ENCODE data around the gene AP1G1.
"Not testable (repeated sequence)": the region's sequence is repeated elsewhere in the genome, so short reads cannot be mapped to it uniquely, and the experiment has no call there.

AP1G1 gene

GRCh38 chr16:71843572-71843971 lies 34.9 kb upstream of the AP1G1 start:
- peaks cover 3% of the 10 kb centered on the region for H3K4me1 ChIP-seq (ENCODE audit: control insufficient read depth, insufficient read depth, low read length)
- H3K27me3 ChIP-seq (ENCODE audit: control insufficient read depth, insufficient read depth, low read length) = no peaks in the 10 kb centered on the region
- no peak overlapping the region for H3K9ac ChIP-seq (ENCODE audit: low read depth, low read length)
- H3K4me3 ChIP-seq (ENCODE audit: low read depth, low read length) = no peak overlapping the region
- H3K36me3 ChIP-seq (ENCODE audit: control insufficient read depth, insufficient read depth, low read length) = no peaks in the 10 kb centered on the region
- H3K9me3 ChIP-seq (ENCODE audit: control insufficient read depth, insufficient read depth, low read length) = no peaks in the 10 kb centered on the region

- Histone ChIP-seq H3K4me3 (ENCODE audit: low read depth, low read length) (no peak overlapping the region), H3K9me3 (ENCODE audit: control insufficient read depth, insufficient read depth, low read length) (no peaks in the 10 kb centered on the region), H3K36me3 (ENCODE audit: control insufficient read depth, insufficient read depth, low read length) (no peaks in the 10 kb centered on the region), H3K27me3 (ENCODE audit: control insufficient read depth, insufficient read depth, low read length) (no peaks in the 10 kb centered on the region), H3K9ac (ENCODE audit: low read depth, low read length) (no peak overlapping the region), H3K4me1 (ENCODE audit: control insufficient read depth, insufficient read depth, low read length) (no peaks in the 10 kb centered on the region)
Measured at GRCh38 chr16:71840052-71840451, 31.4 kb upstream of the AP1G1 start.

- H3K4me1 ChIP-seq (ENCODE audit: control insufficient read depth, insufficient read depth, low read length) = no peaks in the 10 kb centered on the region
- no peaks in the 10 kb centered on the region for H3K27me3 ChIP-seq (ENCODE audit: control insufficient read depth, insufficient read depth, low read length)
- H3K9me3 ChIP-seq (ENCODE audit: control insufficient read depth, insufficient read depth, low read length) = no peaks in the 10 kb centered on the region
- no peaks in the 10 kb centered on the region for H3K36me3 ChIP-seq (ENCODE audit: control insufficient read depth, insufficient read depth, low read length)
- H3K9ac ChIP-seq (ENCODE audit: low read depth, low read length) = no peak overlapping the region
- H3K4me3 ChIP-seq (ENCODE audit: low read depth, low read length) = no peak overlapping the region
Measured at GRCh38 chr16:71837150-71837549, 28.5 kb upstream of the AP1G1 start.

- no peak overlapping the region for H3K9ac ChIP-seq (ENCODE audit: low read depth, low read length)
- no peaks in the 10 kb centered on the region for H3K27me3 ChIP-seq (ENCODE audit: control insufficient read depth, insufficient read depth, low read length)
- no peaks in the 10 kb centered on the region for H3K4me1 ChIP-seq (ENCODE audit: control insufficient read depth, insufficient read depth, low read length)
- no peaks in the 10 kb centered on the region for H3K9me3 ChIP-seq (ENCODE audit: control insufficient read depth, insufficient read depth, low read length)
- H3K36me3 ChIP-seq (ENCODE audit: control insufficient read depth, insufficient read depth, low read length) = no peaks in the 10 kb centered on the region
- no peak overlapping the region for H3K4me3 ChIP-seq (ENCODE audit: low read depth, low read length)
Measured at GRCh38 chr16:71834291-71834690, 25.7 kb upstream of the AP1G1 start.

GRCh38 chr16:71832112-71832511 lies 23.5 kb upstream of the AP1G1 start:
- H3K4me1 ChIP-seq (ENCODE audit: control insufficient read depth, insufficient read depth, low read length); H3K9me3 ChIP-seq (ENCODE audit: control insufficient read depth, insufficient read depth, low read length); H3K27me3 ChIP-seq (ENCODE audit: control insufficient read depth, insufficient read depth, low read length); H3K36me3 ChIP-seq (ENCODE audit: control insufficient read depth, insufficient read depth, low read length); H3K9ac ChIP-seq (ENCODE audit: low read depth, low read length); H3K4me3 ChIP-seq (ENCODE audit: low read depth, low read length): not testable (repeated sequence)

- not testable (repeated sequence) for H3K27me3 ChIP-seq (ENCODE audit: control insufficient read depth, insufficient read depth, low read length); H3K36me3 ChIP-seq (ENCODE audit: control insufficient read depth, insufficient read depth, low read length); H3K9ac ChIP-seq (ENCODE audit: low read depth, low read length); H3K9me3 ChIP-seq (ENCODE audit: control insufficient read depth, insufficient read depth, low read length); H3K4me3 ChIP-seq (ENCODE audit: low read depth, low read length); H3K4me1 ChIP-seq (ENCODE audit: control insufficient read depth, insufficient read depth, low read length)
Measured at GRCh38 chr16:71831698-71832097, 23.1 kb upstream of the AP1G1 start.

- Histone ChIP-seq H3K4me3 (ENCODE audit: low read depth, low read length) (no peak overlapping the region), H3K4me1 (ENCODE audit: control insufficient read depth, insufficient read depth, low read length) (no peaks in the 10 kb centered on the region), H3K36me3 (ENCODE audit: control insufficient read depth, insufficient read depth, low read length) (no peaks in the 10 kb centered on the region), H3K9ac (ENCODE audit: low read depth, low read length) (no peak overlapping the region), H3K27me3 (ENCODE audit: control insufficient read depth, insufficient read depth, low read length) (no peaks in the 10 kb centered on the region), H3K9me3 (ENCODE audit: control insufficient read depth, insufficient read depth, low read length) (no peaks in the 10 kb centered on the region)
Measured at GRCh38 chr16:71830359-71830758, 21.7 kb upstream of the AP1G1 start.

- no peak overlapping the region for H3K4me3 ChIP-seq (ENCODE audit: low read depth, low read length)
- no peaks in the 10 kb centered on the region for H3K4me1 ChIP-seq (ENCODE audit: control insufficient read depth, insufficient read depth, low read length)
Measured at GRCh38 chr16:71826533-71827017, 17.9 kb upstream of the AP1G1 start.

GRCh38 chr16:71817155-71817500 lies 8.5 kb upstream of the AP1G1 start:
- H3K36me3 ChIP-seq (ENCODE audit: control insufficient read depth, insufficient read depth, low read length); H3K4me1 ChIP-seq (ENCODE audit: control insufficient read depth, insufficient read depth, low read length); H3K9ac ChIP-seq (ENCODE audit: low read depth, low read length); H3K4me3 ChIP-seq (ENCODE audit: low read depth, low read length); H3K9me3 ChIP-seq (ENCODE audit: control insufficient read depth, insufficient read depth, low read length); H3K27me3 ChIP-seq (ENCODE audit: control insufficient read depth, insufficient read depth, low read length): not testable (repeated sequence)

More at GRCh38 chr16:71826533-71827017, 17.9 kb upstream of the AP1G1 start:
- H3K27me3 ChIP-seq (ENCODE audit: control insufficient read depth, insufficient read depth, low read length) = no peaks in the 10 kb centered on the region
- no peaks in the 10 kb centered on the region for H3K9me3 ChIP-seq (ENCODE audit: control insufficient read depth, insufficient read depth, low read length)
- H3K9ac ChIP-seq (ENCODE audit: low read depth, low read length) = no peak overlapping the region
- H3K36me3 ChIP-seq (ENCODE audit: control insufficient read depth, insufficient read depth, low read length) = no peaks in the 10 kb centered on the region

GRCh38 chr16:71811261-71811803 lies 2.7 kb upstream of the AP1G1 start:
- Histone ChIP-seq H3K9me3 (ENCODE audit: control insufficient read depth, insufficient read depth, low read length) (no peaks in the 10 kb centered on the region), H3K4me3 (ENCODE audit: low read depth, low read length) (no peak overlapping the region), H3K4me1 (ENCODE audit: control insufficient read depth, insufficient read depth, low read length) (no peaks in the 10 kb centered on the region)

GRCh38 chr16:71810155-71810530 lies 1.5 kb upstream of the AP1G1 start:
- not testable (repeated sequence) for H3K27me3 ChIP-seq (ENCODE audit: control insufficient read depth, insufficient read depth, low read length); H3K36me3 ChIP-seq (ENCODE audit: control insufficient read depth, insufficient read depth, low read length); H3K4me1 ChIP-seq (ENCODE audit: control insufficient read depth, insufficient read depth, low read length); H3K9ac ChIP-seq (ENCODE audit: low read depth, low read length); H3K4me3 ChIP-seq (ENCODE audit: low read depth, low read length); H3K9me3 ChIP-seq (ENCODE audit: control insufficient read depth, insufficient read depth, low read length)

More at GRCh38 chr16:71811261-71811803, 2.7 kb upstream of the AP1G1 start:
- Histone ChIP-seq H3K9ac (ENCODE audit: low read depth, low read length) (no peak overlapping the region), H3K36me3 (ENCODE audit: control insufficient read depth, insufficient read depth, low read length) (no peaks in the 10 kb centered on the region), H3K27me3 (ENCODE audit: control insufficient read depth, insufficient read depth, low read length) (no peaks in the 10 kb centered on the region)

GRCh38 chr16:71807905-71808592 lies 585 bp downstream of the AP1G1 start:
- Histone ChIP-seq H3K27me3 (ENCODE audit: control insufficient read depth, insufficient read depth, low read length) (no peaks in the 10 kb centered on the region), H3K4me1 (ENCODE audit: control insufficient read depth, insufficient read depth, low read length) (no peaks in the 10 kb centered on the region), H3K9me3 (ENCODE audit: control insufficient read depth, insufficient read depth, low read length) (no peaks in the 10 kb centered on the region), H3K9ac (ENCODE audit: low read depth, low read length) (peak overlapping the region; percentile 100), H3K4me3 (ENCODE audit: low read depth, low read length) (peak overlapping the region; percentile 100), H3K36me3 (ENCODE audit: control insufficient read depth, insufficient read depth, low read length) (no peaks in the 10 kb centered on the region)

All from iPS-15b (cell line).